Measurements from ENCODE around the gene NIPBL. TPM values are rescaled to one million over a fixed set of nuclear protein-coding genes. Genes with fewer than 3 reads are reported as not detected.

Gene NIPBL
- total RNA-seq, 1 experiment from 2014 or later, result 61.3 TPM

DNA sequence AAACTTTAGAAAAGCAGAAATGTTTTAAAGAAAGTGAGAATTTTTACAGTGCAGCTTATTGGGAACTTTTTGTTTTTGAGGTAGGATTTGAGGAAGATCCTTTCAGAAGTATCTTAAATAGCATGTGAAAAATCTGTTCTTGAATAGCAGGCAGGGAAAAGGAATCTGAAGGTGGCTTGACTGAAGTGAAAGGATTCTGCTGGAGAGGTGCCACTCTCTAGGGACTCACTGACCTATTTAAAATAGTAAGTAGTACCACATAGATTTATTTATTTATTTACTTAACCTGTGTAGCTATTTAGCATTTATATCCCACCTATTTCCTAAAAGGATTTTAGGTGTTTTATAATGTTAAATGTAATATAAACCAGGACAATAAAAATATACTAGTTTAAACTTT lies 69.1 kb downstream of the NIPBL start:
- Histone ChIP-seq H3K23me2 (ENCODE audit: insufficient read length, low read depth, low read length, poor library complexity, severe bottlenecking) (no peaks in the 10 kb centered on the region), H2BK20ac (ENCODE audit: low read depth, low read length, poor library complexity, severe bottlenecking) (no peak overlapping the region), H2BK120ac (ENCODE audit: low read depth, low read length, poor library complexity, severe bottlenecking) (no peak overlapping the region), H2AK5ac (ENCODE audit: insufficient read length, low read length) (no peak overlapping the region), H3K27me3 (ENCODE audit: insufficient read depth, low read length) (no peaks in the 10 kb centered on the region), H4K91ac (ENCODE audit: insufficient read length, low read depth, low read length) (no peak overlapping the region), H4K8ac (replicated peaks; ENCODE audit: insufficient read length, low read depth, low read length) (no peak overlapping the region), H3K9ac (ENCODE audit: extremely low read depth, insufficient read length, low read length) (no peak overlapping the region), H3K23ac (ENCODE audit: insufficient read length, low read depth, low read length) (no peak overlapping the region), H2BK12ac (ENCODE audit: insufficient read length, low read depth, low read length) (no peak overlapping the region), H3K18ac (ENCODE audit: insufficient read length, low read depth, low read length) (no peak overlapping the region), H3K4me1 (ENCODE audit: insufficient read depth, low read length) (no peaks in the 10 kb centered on the region), H3K9me3 (ENCODE audit: control insufficient read depth, low read depth, low read length) (no peaks in the 10 kb centered on the region), H3K27ac (ENCODE audit: insufficient read length, low read depth, low read length) (no peak overlapping the region), H2AFZ (ENCODE audit: low read length) (no peak overlapping the region), H3T11ph (ENCODE audit: low read length) (no peak overlapping the region), H3K56ac (ENCODE audit: insufficient read length, low read depth, low read length) (no peak overlapping the region), H3K79me1 (ENCODE audit: insufficient read depth, low read depth, low read length, poor library complexity, severe bottlenecking) (no peaks in the 10 kb centered on the region), H2BK5ac (ENCODE audit: insufficient read length, low read length) (no peak overlapping the region), H4K20me1 (ENCODE audit: control insufficient read depth, insufficient read depth, insufficient read length) (no peaks in the 10 kb centered on the region), H3K4me2 (ENCODE audit: insufficient read depth, insufficient read length, low read length) (no peak overlapping the region), H3K14ac (ENCODE audit: insufficient read depth, low read length) (no peak overlapping the region), H3K4ac (ENCODE audit: low read depth, low read length) (no peak overlapping the region), H3K79me2 (ENCODE audit: insufficient read depth, low read length) (peaks cover 2% of the 10 kb centered on the region; the same call in 1 of the 2 replicates), H4K5ac (ENCODE audit: insufficient read length, low read depth, low read length) (no peak overlapping the region), H2BK15ac (ENCODE audit: low read depth, low read length) (no peak overlapping the region)
- no peaks in the 10 kb centered on the region for H3K27me3 Mint-ChIP-seq (ENCODE audit: low read depth)
- peaks cover 11 to 22% of the 10 kb centered on the region in 2 experiments for H3K4me1 Mint-ChIP-seq
- TF ChIP-seq, protein P1, sequence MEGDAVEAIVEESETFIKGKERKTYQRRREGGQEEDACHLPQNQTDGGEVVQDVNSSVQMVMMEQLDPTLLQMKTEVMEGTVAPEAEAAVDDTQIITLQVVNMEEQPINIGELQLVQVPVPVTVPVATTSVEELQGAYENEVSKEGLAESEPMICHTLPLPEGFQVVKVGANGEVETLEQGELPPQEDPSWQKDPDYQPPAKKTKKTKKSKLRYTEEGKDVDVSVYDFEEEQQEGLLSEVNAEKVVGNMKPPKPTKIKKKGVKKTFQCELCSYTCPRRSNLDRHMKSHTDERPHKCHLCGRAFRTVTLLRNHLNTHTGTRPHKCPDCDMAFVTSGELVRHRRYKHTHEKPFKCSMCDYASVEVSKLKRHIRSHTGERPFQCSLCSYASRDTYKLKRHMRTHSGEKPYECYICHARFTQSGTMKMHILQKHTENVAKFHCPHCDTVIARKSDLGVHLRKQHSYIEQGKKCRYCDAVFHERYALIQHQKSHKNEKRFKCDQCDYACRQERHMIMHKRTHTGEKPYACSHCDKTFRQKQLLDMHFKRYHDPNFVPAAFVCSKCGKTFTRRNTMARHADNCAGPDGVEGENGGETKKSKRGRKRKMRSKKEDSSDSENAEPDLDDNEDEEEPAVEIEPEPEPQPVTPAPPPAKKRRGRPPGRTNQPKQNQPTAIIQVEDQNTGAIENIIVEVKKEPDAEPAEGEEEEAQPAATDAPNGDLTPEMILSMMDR (conservative IDR thresholded peaks at IDR 0.05), result no peak
- H3K4me3 Mint-ChIP-seq, result no peak overlapping the region
- no peaks in the 10 kb centered on the region for H3K36me3 Mint-ChIP-seq (ENCODE audit: insufficient read depth in 1 of 3, low read depth in 3 of 3)
- no peak overlapping the region for H3K27ac Mint-ChIP-seq
- H3K9me3 Mint-ChIP-seq, result no peaks in the 10 kb centered on the region
- DNase-seq, result no peak

Measured in H9 (cell line).